SH-SY5Y (cell line): ENCODE results near the gene CHIT1.

Source experiments
- GATA2 ChIP-seq: IDR thresholded peaks from 2 replicates; pipeline ENCODE4 v1.6.1; 2011; ENCODE audit warnings: mild to moderate bottlenecking, low read depth, low read length
- GATA3 ChIP-seq: IDR thresholded peaks from 2 replicates; pipeline ENCODE4 v1.6.1; 2011; ENCODE audit warnings: low read depth, mild to moderate bottlenecking, low read length, moderate library complexity

DNA sequence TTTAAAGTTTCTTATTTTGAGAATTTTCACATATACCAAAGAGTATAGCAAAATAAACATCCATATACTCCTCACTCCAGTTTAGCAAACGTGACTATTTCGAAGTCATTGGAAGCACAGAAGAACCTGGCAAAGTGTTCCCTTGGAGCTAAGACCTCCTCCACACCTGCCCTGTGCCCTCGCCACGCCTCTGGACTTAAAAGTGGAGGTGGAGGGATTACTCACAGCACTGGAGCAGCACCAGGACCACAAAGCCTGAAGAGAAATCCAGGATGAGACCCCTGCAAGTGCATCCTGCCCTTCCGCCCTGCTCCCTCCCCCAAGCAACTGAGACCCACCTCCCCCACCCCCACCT is 43.4 kb downstream of the CHIT1 start:
- TF ChIP-seq GATA2 (no peak), GATA3 (no peak)
